Skeletal muscle satellite cell (primary cell): Measurements from ENCODE around the gene SPATA31C2. TPM values are rescaled to one million over a fixed set of nuclear protein-coding genes. Genes with fewer than 3 reads are reported as not detected.
"Not testable (repeated sequence)": the region's sequence is repeated elsewhere in the genome, so short reads cannot be mapped to it uniquely, and the experiment has no call there.

Experiments used
- H3K27me3 ChIP-seq: 2 replicates; pipeline ENCODE4 v1.7.0; 2013; ENCODE audit warnings: low read length; ENCODE audit not compliant: control insufficient read depth, insufficient read depth
- H3K36me3 ChIP-seq: 2 replicates; pipeline ENCODE4 v1.7.0; 2013; ENCODE audit warnings: mild to moderate bottlenecking, control low read depth, low read length; ENCODE audit not compliant: insufficient read depth
- H3K4me1 ChIP-seq: 2 replicates; pipeline ENCODE4 v1.7.0; 2013; ENCODE audit warnings: low read length; ENCODE audit not compliant: control insufficient read depth, insufficient read depth
- H3K4me2 ChIP-seq: 2 replicates; pipeline ENCODE4 v1.7.0; 2013; ENCODE audit warnings: mild to moderate bottlenecking, low read length
- H3K4me3 ChIP-seq: 2 replicates; pipeline ENCODE4 v1.7.0; 2013; ENCODE audit warnings: low read length
- H3K9ac ChIP-seq: 2 replicates; pipeline ENCODE4 v1.7.0; 2013; ENCODE audit warnings: mild to moderate bottlenecking, low read depth, low read length, moderate library complexity
- H3K9me3 ChIP-seq: replicated peaks from 2 replicates; pipeline ENCODE4 v1.7.0; 2013; ENCODE audit warnings: mild to moderate bottlenecking, control low read depth, low read length
- total RNA-seq: library from RNA; depleted of rRNA; stranded (reverse); fragments of >200 nt; gene quantifications from 2 replicates; pipeline ENCODE4 v1.2.3, GENCODE V29; 2012; rRNA removed

Gene SPATA31C2
- total RNA-seq, result not detected in 2 replicates

- not testable (repeated sequence) for H3K36me3 ChIP-seq, H3K4me2 ChIP-seq, H3K27me3 ChIP-seq, H3K9me3 ChIP-seq, H3K9ac ChIP-seq, H3K4me3 ChIP-seq, H3K4me1 ChIP-seq
Measured at GRCh38 chr9:88138375-88138774, at the start of gene SPATA31C2. SPATA31C2 (minus strand) TSS chr9:88138475; CDS start chr9:88138446, 29 bp downstream.

DNA sequence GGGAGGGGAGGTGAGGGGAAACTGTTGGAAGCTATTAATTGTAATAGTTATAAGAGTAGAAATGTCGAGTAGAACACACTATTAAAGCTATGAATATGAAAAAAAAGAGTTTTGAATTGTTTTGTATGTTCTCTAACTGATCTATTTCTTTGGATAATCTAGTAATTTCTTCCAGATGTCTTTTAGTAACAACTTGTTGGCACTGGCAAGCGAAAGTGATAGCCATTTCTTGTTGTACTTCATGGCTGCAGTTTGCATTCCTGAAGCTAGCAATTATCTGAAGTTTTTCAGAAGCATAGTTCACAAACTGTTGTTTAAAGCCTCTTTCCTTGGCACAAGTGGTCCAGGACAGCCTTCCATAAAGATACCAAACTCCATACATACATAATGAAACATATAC lies 49.4 kb upstream of the SPATA31C2 start:
- H3K27me3 ChIP-seq, result peaks cover 33% of the 10 kb centered on the region

DNA sequence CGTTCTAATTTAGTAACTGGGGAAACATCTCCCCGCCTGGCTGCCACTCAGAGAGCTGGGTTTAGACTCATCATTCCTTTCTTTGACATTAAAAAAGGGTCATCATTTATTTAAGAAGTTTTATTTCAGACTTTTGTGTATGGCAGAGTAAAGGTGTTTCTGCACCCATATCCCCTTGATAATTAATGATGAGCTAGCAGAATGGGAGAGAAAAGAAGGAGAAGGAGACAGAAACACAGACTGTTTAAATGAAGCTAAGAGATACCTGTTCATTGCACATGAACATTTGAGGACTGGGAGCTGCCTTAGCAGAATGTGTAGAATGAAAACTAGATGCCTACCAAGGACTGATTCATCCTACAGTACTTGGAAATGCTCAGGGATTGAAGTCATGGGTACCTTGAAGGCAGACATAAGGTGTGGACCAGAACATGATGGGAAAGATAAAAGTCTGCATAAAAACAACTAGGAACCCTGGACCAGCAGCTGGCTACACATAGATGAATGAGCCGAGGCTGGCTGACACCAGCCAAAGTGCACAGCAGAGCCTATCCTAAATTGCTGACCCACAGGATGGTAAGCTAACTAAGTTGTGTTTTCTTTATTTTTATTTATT lies 48.3 kb upstream of the SPATA31C2 start:
- no peaks in the 10 kb centered on the region for H3K36me3 ChIP-seq
- H3K4me2 ChIP-seq, result no peak overlapping the region
- peaks cover 33% of the 10 kb centered on the region for H3K27me3 ChIP-seq
- H3K9ac ChIP-seq, result no peak overlapping the region
- no peaks in the 10 kb centered on the region for H3K4me1 ChIP-seq
- no peaks in the 10 kb centered on the region for H3K9me3 ChIP-seq
- H3K4me3 ChIP-seq, result no peak overlapping the region

More for the DNA sequence above, 49.4 kb upstream of the SPATA31C2 start:
- Histone ChIP-seq H3K4me2 (no peak overlapping the region), H3K9ac (no peak overlapping the region), H3K36me3 (no peaks in the 10 kb centered on the region), H3K4me1 (no peaks in the 10 kb centered on the region), H3K9me3 (no peaks in the 10 kb centered on the region), H3K4me3 (no peak overlapping the region)

DNA sequence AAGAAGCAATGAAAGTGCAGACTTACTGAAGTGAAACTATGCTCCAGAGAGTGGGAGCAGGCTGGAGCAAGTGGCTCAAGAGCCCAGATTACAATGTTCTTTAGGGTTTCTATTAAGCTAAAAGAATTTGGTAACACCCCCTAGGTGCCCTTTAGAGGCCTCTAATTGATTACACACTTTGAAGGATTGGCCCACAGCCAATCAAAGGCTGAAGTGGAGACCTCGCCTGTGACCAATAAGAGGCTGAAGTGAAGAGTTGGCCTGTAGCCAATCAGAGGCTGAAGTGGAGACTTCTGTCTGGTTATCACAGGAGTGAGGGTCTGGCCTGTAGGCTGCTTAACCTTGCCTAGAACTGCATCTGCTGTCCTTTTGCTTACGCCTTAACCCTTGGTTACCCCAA lies 46.7 kb upstream of the SPATA31C2 start:
- no peaks in the 10 kb centered on the region for H3K4me1 ChIP-seq
- no peak overlapping the region for H3K9ac ChIP-seq
- H3K4me2 ChIP-seq, result no peak overlapping the region
- H3K36me3 ChIP-seq, result no peaks in the 10 kb centered on the region
- H3K4me3 ChIP-seq, result no peak overlapping the region
- no peaks in the 10 kb centered on the region for H3K9me3 ChIP-seq
- H3K27me3 ChIP-seq, result peaks cover 32% of the 10 kb centered on the region

DNA sequence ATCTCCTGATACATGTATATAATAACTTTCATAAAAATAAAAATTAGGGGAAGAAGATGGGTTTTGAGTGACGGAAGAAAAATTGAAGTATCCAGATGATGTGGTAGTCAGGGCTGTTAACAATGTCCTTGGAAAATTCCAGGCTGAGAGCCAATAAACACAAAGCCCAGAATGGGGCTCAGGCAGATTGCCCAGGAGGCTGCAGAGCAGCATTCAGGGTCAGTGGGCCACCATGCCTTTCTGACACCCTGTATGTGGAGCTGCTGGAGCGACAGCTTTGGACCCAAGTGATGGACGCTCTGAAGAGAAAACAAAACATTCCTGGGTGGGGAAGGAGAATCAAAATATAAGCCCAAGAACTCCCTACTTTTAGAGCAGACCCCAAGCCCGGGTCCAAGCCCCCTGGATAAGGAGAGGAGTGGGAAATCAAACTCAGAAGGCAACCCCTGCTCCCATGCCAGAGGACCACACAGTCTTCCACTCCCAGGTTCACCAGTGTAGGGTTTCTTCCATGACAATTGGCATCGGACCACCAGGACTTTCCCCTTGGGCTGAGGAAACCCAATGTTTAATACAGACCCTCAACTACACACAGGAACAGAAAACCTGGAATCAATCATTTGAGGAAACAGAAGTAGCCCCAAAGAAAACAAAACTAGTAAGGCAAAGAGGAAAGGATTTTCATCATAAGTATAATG lies 45.7 kb upstream of the SPATA31C2 start:
- Histone ChIP-seq H3K4me1 (no peaks in the 10 kb centered on the region), H3K36me3 (no peaks in the 10 kb centered on the region), H3K9me3 (no peaks in the 10 kb centered on the region), H3K27me3 (peaks cover 24% of the 10 kb centered on the region), H3K4me2 (no peak overlapping the region), H3K4me3 (no peak overlapping the region), H3K9ac (no peak overlapping the region)

DNA sequence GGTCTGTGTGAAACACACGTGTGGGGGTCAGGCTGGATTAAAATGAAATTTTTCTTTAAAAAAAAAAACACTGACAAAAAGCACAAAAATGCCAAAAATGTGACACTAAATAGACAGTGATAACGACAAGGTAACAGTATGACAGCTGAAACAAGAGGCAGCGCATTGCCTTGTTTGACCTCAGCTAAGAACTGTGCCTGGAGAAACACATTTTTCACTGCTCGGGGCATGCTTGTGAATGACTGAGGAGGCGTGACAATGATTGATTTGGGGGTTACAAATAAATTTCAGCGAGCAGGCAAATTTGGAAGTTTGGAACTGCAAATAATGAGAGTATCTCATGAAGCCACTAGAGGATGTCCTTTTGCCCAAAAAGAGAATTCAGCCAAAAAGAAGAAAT lies 44.2 kb upstream of the SPATA31C2 start:
- H3K4me3 ChIP-seq, result no peak overlapping the region
- H3K4me2 ChIP-seq, result no peak overlapping the region
- no peaks in the 10 kb centered on the region for H3K4me1 ChIP-seq
- H3K36me3 ChIP-seq, result no peaks in the 10 kb centered on the region
- peaks cover 18% of the 10 kb centered on the region for H3K27me3 ChIP-seq
- no peaks in the 10 kb centered on the region for H3K9me3 ChIP-seq
- H3K9ac ChIP-seq, result no peak overlapping the region

DNA sequence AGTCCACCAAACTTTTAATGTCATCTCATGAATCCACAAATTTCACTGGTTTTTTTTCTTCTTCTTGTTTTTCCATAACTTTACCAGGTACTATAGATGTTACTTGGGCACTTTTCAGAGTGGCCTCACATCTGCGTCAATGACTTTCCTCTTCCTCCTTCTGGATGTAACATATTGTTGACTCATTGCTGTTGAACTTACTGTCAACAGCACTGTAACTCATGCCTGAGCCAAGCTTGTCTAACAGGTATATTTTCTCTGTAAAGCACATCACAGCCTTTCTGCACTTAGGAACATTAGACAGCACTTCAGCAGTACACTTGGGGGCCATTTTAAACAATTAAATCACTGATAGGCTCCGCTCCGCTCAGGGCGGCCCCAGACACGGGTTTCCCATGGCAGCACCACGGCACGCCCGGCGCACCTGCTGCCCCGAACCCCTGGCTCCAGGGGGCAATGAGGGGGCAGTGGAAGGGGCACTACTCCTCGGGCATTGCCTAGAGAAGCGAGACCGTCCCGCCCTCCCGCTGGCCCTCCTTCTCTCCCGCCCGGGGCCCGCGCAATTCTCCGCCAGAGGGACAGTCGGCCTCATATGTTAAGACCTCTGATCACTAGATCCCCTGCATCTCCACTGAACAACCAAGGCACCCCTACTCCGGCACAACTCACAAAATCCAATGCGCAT lies 41.9 kb upstream of the SPATA31C2 start:
- Histone ChIP-seq H3K27me3 (peaks cover 15% of the 10 kb centered on the region), H3K4me2 (no peak overlapping the region), H3K9me3 (no peaks in the 10 kb centered on the region), H3K9ac (no peak overlapping the region), H3K4me3 (no peak overlapping the region), H3K4me1 (no peaks in the 10 kb centered on the region), H3K36me3 (no peaks in the 10 kb centered on the region)

DNA sequence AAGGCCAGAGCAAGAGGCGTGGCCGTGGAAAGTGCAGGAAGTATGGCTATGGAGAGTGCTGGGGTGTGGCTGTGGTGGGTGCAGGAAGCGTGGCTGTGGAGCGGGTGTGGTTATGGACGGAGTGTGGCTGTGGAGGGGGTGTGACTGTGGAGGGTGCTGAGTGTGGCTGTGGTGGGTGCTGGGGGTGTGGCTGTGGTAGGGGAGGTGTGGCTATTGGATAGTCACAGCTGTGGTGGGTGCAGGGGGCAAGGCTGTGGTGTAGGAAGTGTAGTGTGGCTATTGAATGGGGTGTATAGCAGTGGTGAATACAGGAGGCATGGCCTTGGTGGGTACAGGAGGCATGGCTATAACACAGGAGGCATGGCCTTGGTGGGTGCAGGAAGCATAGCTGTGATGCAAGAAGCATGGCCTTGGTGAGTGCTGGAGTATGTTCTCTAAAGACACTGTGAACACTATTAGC lies 40.8 kb upstream of the SPATA31C2 start:
- Histone ChIP-seq H3K4me3 (no peak overlapping the region), H3K36me3 (no peaks in the 10 kb centered on the region), H3K9ac (no peak overlapping the region), H3K4me2 (no peak overlapping the region), H3K9me3 (no peaks in the 10 kb centered on the region), H3K27me3 (peaks cover 15% of the 10 kb centered on the region), H3K4me1 (no peaks in the 10 kb centered on the region)

- peaks cover 12% of the 10 kb centered on the region for H3K27me3 ChIP-seq
- no peaks in the 10 kb centered on the region for H3K36me3 ChIP-seq
- H3K4me3 ChIP-seq, result no peak overlapping the region
- no peaks in the 10 kb centered on the region for H3K9me3 ChIP-seq
- no peaks in the 10 kb centered on the region for H3K4me1 ChIP-seq
- no peak overlapping the region for H3K9ac ChIP-seq
- no peak overlapping the region for H3K4me2 ChIP-seq
Measured at GRCh38 chr9:88178641-88179040, 40.4 kb upstream of the SPATA31C2 start.

DNA sequence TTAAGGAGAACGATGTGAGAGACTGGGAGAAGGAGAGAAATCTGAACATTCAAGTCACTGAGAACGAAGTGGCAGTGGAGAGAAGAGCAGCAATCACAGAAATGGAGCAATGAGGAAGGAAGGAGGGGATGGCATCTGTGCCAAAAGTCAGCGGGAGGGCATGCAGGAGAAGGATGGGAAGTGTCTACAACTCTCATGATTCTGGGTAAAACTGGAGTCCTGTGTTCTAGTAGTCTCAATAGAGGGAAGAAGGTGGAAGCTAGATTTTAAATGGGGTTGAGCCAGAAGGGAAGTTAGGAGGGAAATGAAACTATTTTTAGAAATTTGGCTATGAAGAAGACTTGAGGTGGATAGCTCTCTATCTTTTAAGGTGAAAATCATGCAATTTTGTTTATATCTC lies 39.1 kb upstream of the SPATA31C2 start:
- Histone ChIP-seq H3K4me1 (no peaks in the 10 kb centered on the region), H3K36me3 (no peaks in the 10 kb centered on the region), H3K4me2 (no peak overlapping the region), H3K9ac (no peak overlapping the region), H3K4me3 (no peak overlapping the region), H3K9me3 (no peaks in the 10 kb centered on the region), H3K27me3 (peaks cover 9% of the 10 kb centered on the region)

DNA sequence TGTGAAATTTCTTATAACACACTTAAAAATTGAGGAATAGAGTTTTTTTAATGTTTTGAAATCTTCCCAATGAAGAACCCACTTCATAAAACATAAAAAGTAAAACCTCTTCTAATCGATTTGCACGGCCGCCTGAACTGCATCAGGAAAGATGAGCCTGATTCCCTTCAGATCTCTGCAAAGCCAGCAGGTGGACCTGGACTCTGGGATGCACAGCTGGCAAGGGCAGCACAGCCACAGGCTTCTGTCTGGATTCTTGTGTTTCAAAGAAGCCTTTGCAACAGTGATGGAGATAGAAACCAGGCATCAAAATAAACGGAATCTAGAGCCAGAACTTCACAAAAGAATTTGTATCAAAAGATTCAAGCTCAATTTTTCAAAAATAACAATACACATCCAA lies 36.0 kb upstream of the SPATA31C2 start:
- no peak overlapping the region for H3K9ac ChIP-seq

More for the DNA sequence above, 36.0 kb upstream of the SPATA31C2 start:
- Histone ChIP-seq H3K4me2 (no peak overlapping the region), H3K9me3 (no peaks in the 10 kb centered on the region), H3K36me3 (no peaks in the 10 kb centered on the region), H3K4me1 (no peaks in the 10 kb centered on the region), H3K4me3 (no peak overlapping the region), H3K27me3 (peaks cover 9% of the 10 kb centered on the region)
